Activated naive CD4-positive, alpha-beta T cell (primary cell): ENCODE data around the gene DNM2.

Source experiments
- DNase-seq, 4 experiments: peaks; one replicate each; lab custom pipeline; 2025; lab: John Stamatoyannopoulos, UW

The DNM2 gene

GRCh38 chr19:10691178-10691881, 26.5 kb upstream of the DNM2 start:
- no peak for DNase-seq

- DNase-seq = no peak
These were observed 26.0 kb upstream of the DNM2 start for GRCh38 chr19:10691883-10692282.

GRCh38 chr19:10692673-10693264, 25.1 kb upstream of the DNM2 start:
- DNase-seq = no peak

- DNase-seq = no peak
These were observed 23.1 kb upstream of the DNM2 start for GRCh38 chr19:10694706-10695307.

- peak; percentile 49 to 81 (median 64) for DNase-seq
These were observed 22.2 kb upstream of the DNM2 start for GRCh38 chr19:10695401-10696398.

GRCh38 chr19:10699650-10700335, 18.1 kb upstream of the DNM2 start:
- DNase-seq = peak in 3 of 4 experiments; percentile 27 to 60 (median 50)

GRCh38 chr19:10701955-10702525, 15.8 kb upstream of the DNM2 start:
- DNase-seq = no peak

GRCh38 chr19:10706990-10707389, 10.9 kb upstream of the DNM2 start:
- no peak for DNase-seq

GRCh38 chr19:10707440-10707839, 10.4 kb upstream of the DNM2 start:
- no peak for DNase-seq

- DNase-seq = no peak
These were observed 9.6 kb upstream of the DNM2 start for GRCh38 chr19:10708291-10708690.

GRCh38 chr19:10712045-10712444, 5.8 kb upstream of the DNM2 start:
- DNase-seq = no peak

GRCh38 chr19:10712754-10713153, 5.1 kb upstream of the DNM2 start:
- no peak for DNase-seq

- no peak for DNase-seq
These were observed 4.6 kb upstream of the DNM2 start for GRCh38 chr19:10713317-10713716.

GRCh38 chr19:10717054-10717355, 874 bp upstream of the DNM2 start:
- DNase-seq = no peak

- peak in 3 of 4 experiments; percentile 11 to 47 (median 31) for DNase-seq
These were observed 622 bp downstream of the DNM2 start for GRCh38 chr19:10718205-10719196.

- DNase-seq = no peak
These were observed 1.6 kb downstream of the DNM2 start for GRCh38 chr19:10719466-10719961.

GRCh38 chr19:10720607-10721125, 2.8 kb downstream of the DNM2 start:
- DNase-seq = no peak

- DNase-seq = no peak
These were observed 5.7 kb downstream of the DNM2 start for GRCh38 chr19:10723591-10723990.

GRCh38 chr19:10724573-10725071, 6.7 kb downstream of the DNM2 start:
- DNase-seq = no peak

- no peak for DNase-seq
These were observed 7.5 kb downstream of the DNM2 start for GRCh38 chr19:10725415-10725814.
